ENCODE data around the gene IL1R2.
"Not testable (repeated sequence)": the region's sequence is repeated elsewhere in the genome, so short reads cannot be mapped to it uniquely, and the experiment has no call there.

IL1R2 gene

DNA sequence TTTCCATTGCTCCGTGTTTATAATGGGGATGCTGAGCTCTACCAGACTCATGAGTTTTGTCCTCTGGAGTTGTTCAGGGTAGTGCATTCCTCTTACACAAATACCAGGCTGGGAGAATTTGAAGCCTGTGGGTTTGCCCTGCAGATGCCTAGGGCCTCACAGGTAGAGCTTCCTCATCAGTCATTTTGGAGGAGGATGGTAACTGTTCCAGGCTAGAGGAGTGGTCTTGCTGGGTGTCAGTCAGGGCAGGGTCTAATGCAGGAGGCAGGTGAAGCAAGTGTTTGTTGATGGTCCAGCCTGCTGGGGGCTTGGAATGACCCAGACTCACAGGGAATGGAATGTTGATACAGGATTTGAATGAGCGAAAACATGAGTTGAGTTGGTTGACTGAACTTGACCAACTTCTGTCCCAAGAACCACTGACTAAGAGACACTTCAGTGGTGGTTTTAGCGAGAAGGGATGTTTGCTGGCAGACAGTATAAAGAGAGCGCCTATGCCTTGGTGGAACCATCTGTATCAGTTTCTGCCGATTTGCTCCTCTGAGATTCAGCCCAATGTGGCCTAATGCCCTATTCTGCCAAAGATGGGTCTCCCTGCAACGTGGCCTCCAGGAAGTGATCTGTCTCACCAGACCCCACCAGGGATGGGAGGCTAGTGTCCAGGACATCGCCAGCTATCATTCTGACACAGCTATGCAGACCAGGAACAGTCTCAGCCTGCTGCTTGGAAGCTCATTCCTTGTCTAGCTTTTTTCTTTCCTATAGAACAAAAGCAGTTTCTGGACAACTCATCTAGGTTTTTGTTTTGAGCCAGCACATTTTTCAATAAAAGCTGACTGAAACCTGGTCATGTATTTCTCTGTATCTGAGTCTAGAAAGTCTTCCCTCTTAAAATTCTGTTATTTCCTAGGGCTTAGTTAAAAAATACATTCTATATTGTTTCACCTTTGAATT, 9.3 kb downstream of the IL1R2 start:
- no peak for DNase-seq (ENCODE audit: low spot score)
- in situ Hi-C loops (cut with MboI; ENCODE audit: low sequenced_read_pairs, unreplicated experiment): no loop called here
- TF ChIP-seq, protein P1, sequence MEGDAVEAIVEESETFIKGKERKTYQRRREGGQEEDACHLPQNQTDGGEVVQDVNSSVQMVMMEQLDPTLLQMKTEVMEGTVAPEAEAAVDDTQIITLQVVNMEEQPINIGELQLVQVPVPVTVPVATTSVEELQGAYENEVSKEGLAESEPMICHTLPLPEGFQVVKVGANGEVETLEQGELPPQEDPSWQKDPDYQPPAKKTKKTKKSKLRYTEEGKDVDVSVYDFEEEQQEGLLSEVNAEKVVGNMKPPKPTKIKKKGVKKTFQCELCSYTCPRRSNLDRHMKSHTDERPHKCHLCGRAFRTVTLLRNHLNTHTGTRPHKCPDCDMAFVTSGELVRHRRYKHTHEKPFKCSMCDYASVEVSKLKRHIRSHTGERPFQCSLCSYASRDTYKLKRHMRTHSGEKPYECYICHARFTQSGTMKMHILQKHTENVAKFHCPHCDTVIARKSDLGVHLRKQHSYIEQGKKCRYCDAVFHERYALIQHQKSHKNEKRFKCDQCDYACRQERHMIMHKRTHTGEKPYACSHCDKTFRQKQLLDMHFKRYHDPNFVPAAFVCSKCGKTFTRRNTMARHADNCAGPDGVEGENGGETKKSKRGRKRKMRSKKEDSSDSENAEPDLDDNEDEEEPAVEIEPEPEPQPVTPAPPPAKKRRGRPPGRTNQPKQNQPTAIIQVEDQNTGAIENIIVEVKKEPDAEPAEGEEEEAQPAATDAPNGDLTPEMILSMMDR (IDR thresholded peaks at IDR 0.05; ENCODE audit: borderline replicate concordance, control extremely low read depth, extremely low read depth, insufficient read depth, missing control alignments): no peak

DNA sequence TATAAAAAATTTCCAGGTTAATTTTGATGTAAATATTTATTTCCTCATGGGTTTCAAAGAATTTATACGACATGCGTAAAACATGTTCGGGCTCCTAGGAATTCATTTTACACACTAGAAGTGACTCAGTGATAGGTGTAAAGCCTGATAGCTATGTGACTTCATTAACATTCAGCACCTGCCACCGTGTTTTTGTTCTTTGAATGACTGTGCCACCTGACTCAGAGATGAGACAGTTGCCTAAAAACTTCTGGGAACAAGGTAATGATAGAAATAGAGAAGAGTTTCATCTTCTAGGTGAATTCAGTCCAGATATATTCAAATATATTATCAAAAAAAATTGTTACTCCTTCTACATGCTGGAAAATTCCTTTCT, 10.0 kb downstream of the IL1R2 start:
- in situ Hi-C loops (cut with MboI; ENCODE audit: low sequenced_read_pairs, unreplicated experiment): no loop called here
- TF ChIP-seq, protein P1 (IDR thresholded peaks at IDR 0.05; ENCODE audit: borderline replicate concordance, control extremely low read depth, extremely low read depth, insufficient read depth, missing control alignments): no peak
- no peak for DNase-seq (ENCODE audit: low spot score)

DNA sequence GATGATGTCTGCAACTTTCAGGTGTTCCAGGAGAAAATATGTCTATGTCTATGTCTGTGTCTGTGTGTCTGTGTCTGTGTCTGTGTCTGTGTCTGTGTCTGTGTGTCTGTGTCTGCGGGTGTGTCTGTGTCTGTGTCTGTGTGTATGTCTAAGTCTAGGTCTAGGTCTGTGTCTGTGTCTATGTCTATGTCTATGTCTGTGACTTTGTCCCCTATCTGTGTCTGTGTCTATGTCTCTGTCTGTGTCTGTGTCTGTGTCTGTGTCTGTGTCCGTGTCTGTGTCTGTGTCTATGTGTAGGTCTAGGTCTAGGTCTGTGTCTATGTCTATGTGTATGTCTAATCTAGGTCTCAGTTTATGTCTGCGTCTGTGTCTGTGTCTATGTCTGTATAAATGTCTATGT, 10.5 kb downstream of the IL1R2 start:
- in situ Hi-C loops (cut with MboI; ENCODE audit: low sequenced_read_pairs, unreplicated experiment): no loop called here
- no peak for DNase-seq (ENCODE audit: low spot score)
- TF ChIP-seq, protein P1 (IDR thresholded peaks at IDR 0.05; ENCODE audit: borderline replicate concordance, control extremely low read depth, extremely low read depth, insufficient read depth, missing control alignments): no peak

DNA sequence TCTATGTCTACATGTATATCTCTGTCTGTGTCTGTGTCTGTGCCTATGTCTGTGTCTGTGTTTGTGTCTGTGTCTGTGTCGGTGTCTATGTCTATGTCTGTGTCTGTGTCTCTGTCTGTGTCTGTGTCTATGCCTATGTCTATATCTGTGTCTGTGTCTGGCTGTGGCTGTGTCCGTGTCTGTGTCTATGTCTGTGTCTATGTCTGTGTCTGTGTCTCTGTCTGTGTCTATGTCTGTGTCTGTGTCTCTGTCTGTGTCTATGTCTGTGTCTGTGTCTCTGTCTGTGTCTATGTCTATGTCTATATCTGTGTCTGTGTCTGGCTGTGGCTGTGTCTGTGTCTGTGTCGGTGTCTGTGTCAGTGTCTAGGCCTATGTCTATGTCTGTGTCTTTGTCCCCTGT, 11.1 kb downstream of the IL1R2 start:
- DNase-seq (ENCODE audit: low spot score); in situ Hi-C loops (cut with MboI; ENCODE audit: low sequenced_read_pairs, unreplicated experiment): not testable (repeated sequence)

DNA sequence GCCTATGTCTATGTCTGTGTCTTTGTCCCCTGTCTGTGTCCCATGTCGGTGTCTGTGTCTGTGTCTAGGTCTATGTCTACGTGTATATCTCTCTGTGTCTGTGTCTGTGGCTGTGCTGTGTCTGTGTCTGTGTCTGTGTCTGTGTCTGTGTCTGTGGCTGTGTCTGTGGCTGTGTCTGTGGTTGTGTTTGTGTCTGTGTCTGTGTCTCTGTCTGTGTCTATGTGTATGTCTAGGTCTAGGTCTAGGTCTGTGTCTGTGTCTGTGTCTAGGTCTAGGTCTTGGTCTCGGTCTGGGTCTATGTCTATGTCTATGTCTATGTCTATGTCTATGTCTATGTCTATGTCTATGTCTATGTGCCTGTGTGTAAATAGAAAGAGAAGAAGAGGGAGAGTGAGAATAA, 11.9 kb downstream of the IL1R2 start:
- TF ChIP-seq, protein P1 (IDR thresholded peaks at IDR 0.05; ENCODE audit: borderline replicate concordance, control extremely low read depth, extremely low read depth, insufficient read depth, missing control alignments): no peak
- in situ Hi-C loops (cut with MboI; ENCODE audit: low sequenced_read_pairs, unreplicated experiment): no loop called here
- DNase-seq (ENCODE audit: low spot score): no peak

DNA sequence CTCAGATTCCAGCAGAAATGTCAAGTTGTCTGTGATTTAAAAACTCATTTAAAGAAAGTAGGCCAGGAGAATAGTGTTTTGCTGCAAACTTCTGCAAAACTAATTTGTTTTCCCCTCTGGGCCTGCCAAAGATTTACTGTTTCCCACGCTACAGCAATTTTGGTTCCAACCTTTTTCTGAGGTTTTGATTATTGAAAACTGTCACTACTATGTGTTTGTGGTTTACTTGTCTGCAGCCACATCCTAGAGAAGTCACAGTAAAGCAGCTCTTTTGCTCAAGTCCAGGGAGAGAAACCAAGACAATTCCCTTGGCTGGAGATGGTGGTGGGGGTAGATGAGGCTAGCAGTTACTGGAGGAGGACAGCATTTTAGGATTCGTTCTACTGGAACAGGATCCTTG, 12.8 kb downstream of the IL1R2 start:
- TF ChIP-seq, protein P1 (IDR thresholded peaks at IDR 0.05; ENCODE audit: borderline replicate concordance, control extremely low read depth, extremely low read depth, insufficient read depth, missing control alignments): no peak
- in situ Hi-C loops (cut with MboI; ENCODE audit: low sequenced_read_pairs, unreplicated experiment): no loop called here
- DNase-seq (ENCODE audit: low spot score): no peak

DNA sequence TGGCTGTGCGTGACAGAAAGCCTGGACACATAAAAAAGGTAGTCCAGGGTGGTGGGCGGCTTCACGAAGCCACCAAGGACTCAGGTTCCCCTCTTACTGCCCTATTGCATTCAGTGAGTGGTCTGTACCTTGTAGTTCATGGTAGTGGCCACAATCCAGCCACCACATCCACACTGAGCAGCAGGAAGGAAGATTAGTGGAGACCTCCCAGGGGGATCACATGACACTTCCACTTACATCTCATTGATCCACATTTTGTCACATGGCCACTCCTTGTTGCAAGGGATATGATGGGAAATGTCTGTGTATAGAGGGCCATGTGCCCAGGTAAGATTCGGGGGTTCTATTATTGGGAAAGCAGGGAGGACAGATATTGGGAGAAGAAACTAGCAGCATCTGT, 13.7 kb downstream of the IL1R2 start:
- TF ChIP-seq, protein P1 (IDR thresholded peaks at IDR 0.05; ENCODE audit: borderline replicate concordance, control extremely low read depth, extremely low read depth, insufficient read depth, missing control alignments): no peak
- DNase-seq (ENCODE audit: low spot score): no peak
- in situ Hi-C loops (cut with MboI; ENCODE audit: low sequenced_read_pairs, unreplicated experiment): no loop called here

All from GM13976 (cell line).